ENCODE measurements around the gene RNF224. TPM values are rescaled to one million over a fixed set of nuclear protein-coding genes. Genes with fewer than 3 reads are reported as not detected.
A peak's percentile ranks its signal among the peaks of the same experiment; 100 is the strongest.
"Not testable (repeated sequence)": the region's sequence is repeated elsewhere in the genome, so short reads cannot be mapped to it uniquely, and the experiment has no call there.

Gene RNF224
- total and polyA plus RNA-seq, 2 experiments from 2014 or later: not detected

DNA sequence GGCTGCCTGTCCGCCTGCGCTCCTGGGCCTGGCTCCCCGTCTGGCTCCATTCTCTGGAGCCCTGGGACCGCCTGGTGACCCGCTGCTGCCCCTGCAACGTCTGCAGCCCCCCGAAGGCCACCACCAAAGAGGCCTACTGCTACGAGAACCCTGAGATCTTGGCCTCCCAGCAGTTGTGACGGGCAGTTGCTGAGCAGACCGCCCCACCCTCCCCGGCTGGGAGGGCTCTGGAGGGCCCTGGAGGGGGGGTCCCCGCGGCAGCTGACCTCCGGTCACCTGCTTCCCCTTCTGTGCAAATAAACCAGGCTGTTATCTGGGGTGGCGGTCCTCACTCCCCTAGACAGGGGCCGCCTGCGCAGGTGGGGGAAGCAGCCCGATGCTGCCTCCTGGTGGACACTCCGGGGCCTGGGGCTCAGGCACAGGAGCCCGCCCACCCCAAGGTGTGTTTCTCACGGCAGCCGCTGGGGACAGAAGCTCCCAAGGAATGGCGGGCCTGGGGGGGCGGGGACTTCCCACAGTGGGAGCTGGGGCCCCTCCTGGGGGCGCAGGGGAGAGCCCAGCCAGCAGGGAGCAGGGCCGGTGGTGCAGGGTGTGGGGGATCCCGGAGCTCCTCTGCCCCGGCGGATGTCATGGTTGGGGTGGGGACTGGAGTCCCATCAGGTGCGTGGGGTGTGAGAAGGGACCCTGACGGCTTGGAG lies 9.1 kb downstream of the RNF224 start:
- Histone ChIP-seq H3K4me3 (no peak overlapping the region), H3K27ac (peak overlapping the region; percentile 32), H3K4me1 (ENCODE audit: low read depth) (peaks cover 14% of the 10 kb centered on the region), H3K36me3 (no peaks in the 10 kb centered on the region), H3K9me3 (ENCODE audit: low read depth) (no peaks in the 10 kb centered on the region), H3K27me3 (no peaks in the 10 kb centered on the region)
- TF ChIP-seq, protein P1, sequence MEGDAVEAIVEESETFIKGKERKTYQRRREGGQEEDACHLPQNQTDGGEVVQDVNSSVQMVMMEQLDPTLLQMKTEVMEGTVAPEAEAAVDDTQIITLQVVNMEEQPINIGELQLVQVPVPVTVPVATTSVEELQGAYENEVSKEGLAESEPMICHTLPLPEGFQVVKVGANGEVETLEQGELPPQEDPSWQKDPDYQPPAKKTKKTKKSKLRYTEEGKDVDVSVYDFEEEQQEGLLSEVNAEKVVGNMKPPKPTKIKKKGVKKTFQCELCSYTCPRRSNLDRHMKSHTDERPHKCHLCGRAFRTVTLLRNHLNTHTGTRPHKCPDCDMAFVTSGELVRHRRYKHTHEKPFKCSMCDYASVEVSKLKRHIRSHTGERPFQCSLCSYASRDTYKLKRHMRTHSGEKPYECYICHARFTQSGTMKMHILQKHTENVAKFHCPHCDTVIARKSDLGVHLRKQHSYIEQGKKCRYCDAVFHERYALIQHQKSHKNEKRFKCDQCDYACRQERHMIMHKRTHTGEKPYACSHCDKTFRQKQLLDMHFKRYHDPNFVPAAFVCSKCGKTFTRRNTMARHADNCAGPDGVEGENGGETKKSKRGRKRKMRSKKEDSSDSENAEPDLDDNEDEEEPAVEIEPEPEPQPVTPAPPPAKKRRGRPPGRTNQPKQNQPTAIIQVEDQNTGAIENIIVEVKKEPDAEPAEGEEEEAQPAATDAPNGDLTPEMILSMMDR (IDR thresholded peaks at IDR 0.05; ENCODE audit: low read depth, low read length): peak; percentile 97
- peak; percentile 80 to 96 for DNase-seq (ENCODE audit: low read depth in 1 of 2, low spot score in 1 of 2)

DNA sequence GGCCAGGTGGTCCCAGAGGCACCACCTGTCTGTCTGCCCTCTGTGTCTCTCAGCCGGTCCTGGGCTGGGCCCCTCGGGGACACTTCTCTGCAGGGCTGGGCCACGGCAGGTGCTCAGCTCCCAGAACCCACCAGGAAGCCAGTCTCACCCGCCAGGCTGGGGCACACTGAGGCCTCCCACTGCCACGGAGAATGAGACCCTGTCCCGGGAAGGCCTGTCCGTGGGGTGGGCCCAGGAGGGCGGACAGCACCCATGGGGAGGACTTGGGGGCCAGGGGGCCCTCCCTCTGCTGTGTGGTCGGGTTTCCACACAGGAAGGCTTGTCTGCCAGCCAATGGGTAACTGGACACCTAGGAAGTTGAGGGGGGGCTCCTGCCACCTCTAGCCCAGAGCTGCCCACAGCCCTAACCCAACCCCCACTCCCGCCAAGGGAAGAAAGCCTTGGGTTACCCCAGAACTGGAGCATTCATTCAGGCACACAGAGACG lies 9.7 kb downstream of the RNF224 start:
- DNase-seq (ENCODE audit: low read depth in 1 of 2, low spot score in 1 of 2): no peak
- TF ChIP-seq, protein P1 (IDR thresholded peaks at IDR 0.05; ENCODE audit: low read depth, low read length): no peak
- Histone ChIP-seq H3K4me1 (ENCODE audit: low read depth) (peaks cover 15% of the 10 kb centered on the region), H3K27me3 (no peaks in the 10 kb centered on the region), H3K36me3 (peaks cover 1% of the 10 kb centered on the region), H3K27ac (peak overlapping the region; percentile 11), H3K4me3 (no peak overlapping the region), H3K9me3 (ENCODE audit: low read depth) (no peaks in the 10 kb centered on the region)

- Histone ChIP-seq H3K4me1 (ENCODE audit: low read depth) (peaks cover 24% of the 10 kb centered on the region), H3K9me3 (ENCODE audit: low read depth) (no peaks in the 10 kb centered on the region), H3K36me3 (peaks cover 11% of the 10 kb centered on the region), H3K27ac (no peak overlapping the region), H3K4me3 (no peak overlapping the region), H3K27me3 (no peaks in the 10 kb centered on the region)
- DNase-seq (ENCODE audit: low read depth in 1 of 2, low spot score in 1 of 2): no peak
- TF ChIP-seq, protein P1 (IDR thresholded peaks at IDR 0.05; ENCODE audit: low read depth, low read length): no peak
Measured at GRCh38 chr9:137237759-137238726, 10.7 kb downstream of the RNF224 start.

GRCh38 chr9:137239541-137240200 lies 12.4 kb downstream of the RNF224 start:
- H3K9me3 ChIP-seq (ENCODE audit: low read depth); DNase-seq (ENCODE audit: low read depth in 1 of 2, low spot score in 1 of 2); H3K27me3 ChIP-seq: not testable (repeated sequence)
- peak overlapping the region; percentile 41 for H3K4me3 ChIP-seq
- peaks cover 12% of the 10 kb centered on the region for H3K36me3 ChIP-seq
- H3K4me1 ChIP-seq (ENCODE audit: low read depth): peaks cover 24% of the 10 kb centered on the region
- H3K27ac ChIP-seq: peak overlapping the region; percentile 95

DNA sequence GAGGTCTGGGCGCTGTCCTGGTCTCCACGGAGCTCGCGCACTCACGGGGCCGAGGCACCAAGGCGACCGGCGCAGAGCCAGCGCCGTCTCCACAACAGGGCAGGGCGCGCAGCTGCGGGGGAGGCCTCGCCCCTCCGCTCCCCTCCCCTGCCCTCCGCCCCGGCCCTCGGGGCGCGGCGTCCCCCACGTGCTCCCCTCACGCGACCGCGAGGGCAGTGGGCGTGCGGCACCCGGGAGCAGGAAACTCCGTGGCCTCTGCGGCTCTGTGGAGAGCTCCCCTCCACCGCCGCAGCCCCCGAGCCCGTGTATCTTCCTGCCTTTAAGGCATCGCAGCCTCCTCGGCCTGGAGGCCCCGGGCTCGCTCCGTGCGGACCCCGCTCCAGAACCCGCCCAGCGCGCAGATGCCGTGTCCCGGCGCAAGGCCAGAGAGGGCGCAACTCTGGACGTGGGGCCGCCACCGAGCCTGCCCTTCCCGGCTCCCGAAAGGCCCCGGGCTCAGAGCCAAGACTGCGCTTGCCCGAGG lies 13.1 kb downstream of the RNF224 start:
- H3K27ac ChIP-seq: peak overlapping the region; percentile 95
- H3K36me3 ChIP-seq: peaks cover 12% of the 10 kb centered on the region
- peaks cover 24% of the 10 kb centered on the region for H3K4me1 ChIP-seq (ENCODE audit: low read depth)
- no peaks in the 10 kb centered on the region for H3K9me3 ChIP-seq (ENCODE audit: low read depth)
- no peaks in the 10 kb centered on the region for H3K27me3 ChIP-seq
- TF ChIP-seq, protein P1 (IDR thresholded peaks at IDR 0.05; ENCODE audit: low read depth, low read length): no peak
- H3K4me3 ChIP-seq: peak overlapping the region; percentile 41
- DNase-seq (ENCODE audit: low read depth in 1 of 2, low spot score in 1 of 2): peak; percentile 73 to 84
